HG03442 (cell line): ENCODE results near the gene RNF215.
A peak's percentile ranks its signal among the peaks of the same experiment; 100 is the strongest.
"Not testable (repeated sequence)": the region's sequence is repeated elsewhere in the genome, so short reads cannot be mapped to it uniquely, and the experiment has no call there.

ENCODE experiments used
- ATAC-seq: cut with Tn5 transposase; IDR thresholded peaks from one replicate; pipeline ENCODE4 v1.9.1; 2021; ENCODE audit warnings: mild to moderate bottlenecking, moderate library complexity; ENCODE audit not compliant: unreplicated experiment

The RNF215 gene

DNA sequence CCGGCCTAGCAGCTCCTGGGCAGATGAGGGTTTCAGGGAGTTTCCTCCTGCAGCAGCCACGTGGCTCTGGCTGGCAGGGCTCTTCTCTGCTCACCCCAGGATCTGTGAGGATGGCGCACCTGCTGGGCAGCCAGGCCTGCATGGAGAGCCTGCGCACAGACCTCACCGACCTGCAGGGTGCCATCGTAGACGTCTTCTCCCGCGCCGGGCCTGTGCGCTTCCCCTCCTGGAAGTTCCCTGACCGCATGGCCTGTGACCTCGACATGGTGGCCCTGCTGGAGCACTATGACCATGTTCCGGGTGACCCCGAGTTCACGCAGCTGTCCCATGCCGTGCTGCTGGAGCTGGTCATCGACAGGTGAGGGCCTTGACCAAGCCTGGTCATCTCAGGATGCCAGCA is 21.3 kb downstream of the RNF215 start:
- no peak for ATAC-seq

DNA sequence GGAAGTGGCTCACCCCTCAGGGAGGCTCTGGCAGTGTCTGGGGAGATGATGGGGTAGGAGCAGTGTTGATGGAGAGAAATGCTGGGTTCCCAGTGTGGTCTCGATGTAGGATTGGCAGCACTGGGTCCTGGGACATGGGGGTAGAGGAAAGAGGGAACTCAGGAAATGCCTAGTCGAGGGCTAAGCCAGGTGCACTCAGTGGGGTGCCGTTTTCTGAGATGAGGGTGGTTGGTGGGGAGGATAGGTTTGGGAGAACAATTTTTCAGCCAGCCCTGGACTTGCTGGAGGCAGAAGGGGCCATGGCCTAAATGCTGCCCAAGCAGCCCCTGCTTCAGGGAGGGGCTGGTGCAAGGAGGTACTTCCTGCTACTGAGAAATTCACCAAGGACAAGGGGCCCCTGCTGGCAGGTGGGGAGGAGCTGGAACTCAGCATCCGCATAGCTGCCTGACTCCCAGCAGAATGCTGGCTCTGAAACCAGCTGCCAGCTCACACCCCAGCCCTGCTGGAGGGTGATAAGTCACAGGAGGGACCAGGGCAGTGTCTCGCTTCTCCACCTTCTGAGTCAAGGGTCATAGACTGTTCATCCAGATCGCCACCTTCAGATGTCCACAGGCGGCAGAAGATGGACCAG is 24.4 kb downstream of the RNF215 start:
- no peak for ATAC-seq

DNA sequence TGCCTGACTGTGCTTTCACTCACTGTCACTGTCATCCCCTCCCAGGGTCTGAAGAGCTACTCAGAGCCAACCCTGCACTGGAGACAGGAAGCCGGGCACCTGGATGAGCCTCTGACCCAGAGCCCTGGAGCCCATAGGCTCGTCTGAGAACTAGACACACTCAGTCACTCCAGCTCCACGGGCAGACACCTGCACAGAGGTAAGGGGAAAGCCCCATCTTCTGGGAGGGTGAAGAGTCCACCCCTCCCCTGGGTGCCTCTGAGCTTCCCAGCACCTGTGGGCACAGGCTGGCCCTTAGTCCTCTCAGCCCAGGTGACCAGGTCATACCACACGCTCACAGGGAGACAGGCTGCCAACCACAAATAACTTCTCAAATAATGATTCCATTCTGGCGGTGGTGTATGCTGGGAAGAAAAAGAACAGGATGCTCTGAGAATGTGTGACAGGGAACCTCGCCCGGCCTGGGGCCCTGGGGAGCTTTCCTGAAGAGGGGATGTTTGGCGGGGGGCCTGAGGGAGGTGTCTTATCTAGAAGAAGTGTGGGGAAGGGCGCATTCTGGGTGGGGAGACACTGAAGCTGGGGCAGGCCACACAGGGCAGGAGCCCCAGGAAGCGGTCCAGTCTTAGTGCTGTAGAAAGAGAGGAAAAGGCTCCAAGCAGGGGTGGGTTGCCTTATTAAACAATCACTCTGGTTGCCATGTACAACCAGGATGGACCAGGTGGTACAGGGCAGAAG is 25.1 kb downstream of the RNF215 start:
- no peak for ATAC-seq

DNA sequence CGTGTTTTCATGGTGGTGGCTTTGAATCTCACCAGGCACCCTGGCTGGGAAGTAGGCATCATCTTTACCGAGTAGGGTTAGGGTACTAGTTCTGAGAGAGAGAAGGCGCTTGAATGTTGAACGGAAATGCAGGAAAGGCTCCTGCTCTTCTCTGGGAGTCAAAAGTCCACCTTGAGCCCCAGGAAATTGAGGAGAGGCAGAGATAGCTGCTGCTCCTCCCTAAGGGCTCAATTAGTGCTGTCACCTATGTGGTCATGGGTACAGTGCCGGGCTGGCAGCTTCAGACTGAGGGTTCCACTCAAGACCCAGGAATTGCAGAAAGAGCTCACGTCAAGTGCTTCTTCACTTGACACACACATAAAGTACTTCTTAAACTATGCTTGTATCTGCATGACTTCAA is 28.7 kb downstream of the RNF215 start:
- ATAC-seq, result no peak

DNA sequence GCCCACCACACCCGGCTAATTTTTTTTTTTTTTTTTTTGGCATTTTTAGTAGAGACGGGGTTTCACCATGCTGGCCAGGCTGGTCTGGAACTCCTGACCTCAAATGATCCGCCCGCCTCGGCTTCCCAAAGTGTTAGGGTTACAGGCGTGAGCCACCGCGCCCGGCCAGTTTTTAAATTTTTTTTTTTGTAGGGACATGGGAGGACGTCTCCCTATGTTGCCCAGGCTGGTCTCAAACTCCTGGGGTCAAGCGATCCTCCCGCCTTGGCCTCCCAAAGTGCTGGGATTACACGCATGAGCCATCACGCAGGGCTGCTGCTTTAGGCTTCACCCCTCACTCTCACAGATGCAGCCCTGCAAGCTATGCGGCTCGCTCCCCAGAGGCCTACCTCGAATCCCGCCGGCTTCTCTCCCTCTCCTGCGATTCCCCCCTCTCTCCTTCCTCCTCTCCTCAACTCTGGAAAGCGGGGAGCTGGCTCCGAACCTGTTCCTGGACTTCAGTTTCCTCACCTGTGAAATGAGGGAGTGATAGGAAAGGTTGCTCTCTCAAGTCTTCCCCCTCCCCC is 29.5 kb downstream of the RNF215 start:
- ATAC-seq, result no peak

DNA sequence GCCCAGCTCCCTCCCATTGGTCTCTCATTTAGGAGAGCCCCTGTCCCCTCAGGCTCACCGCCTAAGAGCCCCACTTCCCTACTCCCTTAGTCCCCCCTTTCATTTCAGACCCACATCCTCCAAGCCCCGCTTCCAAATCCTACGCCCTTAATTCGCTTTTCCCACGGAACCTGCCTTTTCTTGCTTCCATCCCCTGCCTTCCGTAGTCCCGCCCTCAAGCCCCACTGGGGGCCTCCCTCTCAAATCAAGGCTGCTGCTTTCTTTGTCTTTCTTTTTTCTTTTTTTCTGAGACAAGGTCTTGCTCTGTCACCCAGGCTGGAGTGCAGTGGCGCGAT is 30.0 kb downstream of the RNF215 start:
- no peak for ATAC-seq

DNA sequence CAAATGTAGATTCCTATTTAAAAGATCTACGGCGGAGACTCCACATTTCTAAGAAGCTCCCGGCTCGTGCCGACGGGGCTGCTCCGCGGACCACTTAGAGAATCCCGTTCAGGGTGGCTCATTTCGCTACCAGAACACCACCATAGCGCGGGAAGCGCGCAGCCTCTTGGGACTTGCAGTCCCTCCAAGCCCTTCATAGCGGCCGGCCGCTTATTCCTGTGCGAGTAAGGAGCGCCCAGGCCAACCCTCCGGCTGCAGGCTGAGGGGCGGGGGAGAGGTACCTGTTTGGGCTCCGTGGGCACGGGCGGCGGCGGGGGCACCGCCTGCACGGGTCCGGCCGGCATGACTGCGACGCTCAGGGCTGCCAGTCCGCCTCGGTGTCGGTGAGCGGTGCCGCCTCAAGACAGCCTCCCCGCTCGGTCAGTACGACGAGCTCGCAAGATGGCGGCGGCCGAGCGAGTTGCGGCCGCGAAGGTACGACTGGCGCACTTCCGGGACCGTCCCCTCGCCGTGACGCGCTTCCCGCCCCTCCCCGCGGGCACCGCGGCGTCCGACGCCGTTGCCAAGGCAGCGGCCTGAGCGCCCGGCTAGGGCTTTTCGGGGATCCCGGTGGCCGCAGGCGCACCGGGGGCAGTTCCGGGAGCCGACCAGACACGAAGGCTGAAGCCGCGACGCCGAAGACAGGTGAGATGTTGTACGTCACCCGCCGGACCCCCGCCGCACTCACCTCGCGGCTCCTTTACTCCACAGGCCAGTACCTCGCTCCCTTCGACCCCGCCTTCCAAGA is 30.6 kb downstream of the RNF215 start, which contains the start of the genes CCDC157 and SF3A1:
TSS of gene CCDC157 (plus strand) at position 559 of the 787 bp plus-strand sequence. CDS start 8,994 bp downstream, outside the sequence.
TSS of gene SF3A1 (minus strand) at position 446 of the 787 bp plus-strand sequence. CDS start at position 344, 102 bp downstream.
- ATAC-seq, result peak; percentile 88

DNA sequence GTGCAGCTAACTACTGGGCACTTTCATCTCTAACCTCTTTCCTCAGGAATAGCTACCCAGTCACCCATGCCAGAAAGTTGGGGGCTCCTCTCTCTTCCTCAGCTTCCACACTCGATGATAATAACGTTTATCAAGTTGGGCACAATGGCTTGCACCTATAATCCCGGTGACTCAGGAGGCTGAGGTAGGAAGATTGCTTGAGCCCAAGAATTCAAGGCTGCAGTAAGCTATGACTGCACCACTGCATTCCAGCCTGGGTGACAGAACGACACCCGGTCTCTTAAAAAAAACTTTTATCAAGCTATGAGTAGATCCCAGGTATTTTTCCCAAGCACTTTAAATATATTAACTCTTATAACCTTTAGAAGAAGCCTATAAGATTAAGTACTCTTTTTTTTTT is 32.6 kb downstream of the RNF215 start:
- no peak for ATAC-seq

DNA sequence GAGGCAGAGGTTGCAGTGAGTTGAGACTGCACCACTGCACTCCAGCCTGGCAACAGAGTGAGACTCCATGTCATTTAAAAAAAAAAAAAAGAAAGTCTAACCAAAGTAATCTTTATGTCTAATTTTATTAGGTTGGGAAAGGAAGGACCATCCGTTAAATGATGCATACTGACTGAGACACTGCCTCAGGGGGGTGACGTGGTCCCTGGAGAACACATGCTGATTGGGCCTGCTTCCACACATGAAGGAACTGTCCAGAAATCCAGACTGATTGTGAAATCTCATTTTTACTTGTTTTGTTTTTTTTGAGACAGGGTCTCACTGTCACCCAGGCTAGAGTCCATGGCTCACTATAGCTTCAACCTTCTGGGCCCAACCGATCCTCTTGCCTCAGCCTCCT is 36.0 kb downstream of the RNF215 start:
- ATAC-seq, result no peak

DNA sequence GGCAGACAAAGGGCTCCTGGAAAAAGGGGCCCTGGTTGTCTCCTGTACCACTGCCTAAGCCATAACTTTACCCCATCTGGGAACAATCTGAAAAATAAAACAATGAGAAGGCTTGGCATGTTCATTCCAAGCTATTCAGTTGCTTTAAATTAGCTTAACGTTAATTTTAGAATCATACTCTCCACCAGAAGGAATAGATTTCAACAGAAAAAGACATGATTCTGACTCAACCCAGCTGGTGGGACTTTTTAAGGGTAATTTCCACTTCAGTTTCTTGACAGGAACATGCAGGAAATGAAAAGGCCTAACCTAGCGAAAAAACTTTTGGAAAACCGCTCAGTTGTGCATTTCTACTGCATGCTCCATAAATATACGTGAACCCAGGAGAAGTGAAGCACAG is 38.4 kb downstream of the RNF215 start:
- no peak for ATAC-seq

DNA sequence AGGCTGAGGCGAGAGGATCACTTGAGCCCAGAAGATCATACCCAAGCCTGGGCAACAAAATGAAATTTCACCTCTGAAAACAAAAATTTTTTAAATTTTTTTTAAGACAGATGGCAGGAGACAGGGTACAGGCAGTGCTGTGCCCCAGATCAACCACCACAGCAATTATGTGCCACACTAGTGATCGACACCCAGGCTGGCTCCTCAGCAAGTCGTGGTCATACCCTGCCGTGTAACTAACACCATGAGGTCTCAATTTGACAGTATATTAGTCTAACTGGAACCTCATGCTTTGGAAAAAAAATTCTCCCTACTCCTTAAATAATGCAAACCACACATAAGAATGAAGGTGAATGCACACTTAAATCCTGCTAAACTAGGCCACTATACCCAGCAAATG is 38.8 kb downstream of the RNF215 start:
- ATAC-seq, result no peak

DNA sequence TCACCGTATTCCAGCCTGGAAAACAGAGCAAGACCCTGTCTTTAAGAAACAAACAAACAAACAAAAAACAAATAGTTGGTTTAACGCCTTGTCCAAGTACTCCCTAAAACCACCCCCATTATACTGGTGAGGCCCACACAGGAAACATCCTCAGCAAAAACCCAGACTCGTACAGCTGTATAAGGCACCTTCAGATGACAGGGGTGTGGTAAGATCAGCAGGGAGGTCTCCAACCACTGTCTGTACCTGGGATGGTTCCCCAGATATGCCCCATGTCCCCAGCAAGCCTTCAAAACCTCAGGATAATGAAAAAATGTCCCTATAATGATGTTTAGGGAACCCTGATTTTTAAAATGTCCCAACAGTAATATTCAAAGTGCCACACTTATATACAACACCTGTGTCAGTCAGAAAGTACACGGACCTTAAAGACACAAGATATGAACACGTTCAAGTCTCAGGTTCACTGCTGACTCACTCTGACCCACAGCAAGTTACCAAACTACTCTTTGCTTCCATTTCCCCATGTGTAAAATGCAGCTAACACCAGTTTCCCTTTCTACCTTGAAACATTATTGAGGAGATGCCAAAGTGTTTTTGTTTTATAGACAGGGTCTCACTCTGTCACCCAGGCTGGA is 39.8 kb downstream of the RNF215 start:
- ATAC-seq, result no peak

DNA sequence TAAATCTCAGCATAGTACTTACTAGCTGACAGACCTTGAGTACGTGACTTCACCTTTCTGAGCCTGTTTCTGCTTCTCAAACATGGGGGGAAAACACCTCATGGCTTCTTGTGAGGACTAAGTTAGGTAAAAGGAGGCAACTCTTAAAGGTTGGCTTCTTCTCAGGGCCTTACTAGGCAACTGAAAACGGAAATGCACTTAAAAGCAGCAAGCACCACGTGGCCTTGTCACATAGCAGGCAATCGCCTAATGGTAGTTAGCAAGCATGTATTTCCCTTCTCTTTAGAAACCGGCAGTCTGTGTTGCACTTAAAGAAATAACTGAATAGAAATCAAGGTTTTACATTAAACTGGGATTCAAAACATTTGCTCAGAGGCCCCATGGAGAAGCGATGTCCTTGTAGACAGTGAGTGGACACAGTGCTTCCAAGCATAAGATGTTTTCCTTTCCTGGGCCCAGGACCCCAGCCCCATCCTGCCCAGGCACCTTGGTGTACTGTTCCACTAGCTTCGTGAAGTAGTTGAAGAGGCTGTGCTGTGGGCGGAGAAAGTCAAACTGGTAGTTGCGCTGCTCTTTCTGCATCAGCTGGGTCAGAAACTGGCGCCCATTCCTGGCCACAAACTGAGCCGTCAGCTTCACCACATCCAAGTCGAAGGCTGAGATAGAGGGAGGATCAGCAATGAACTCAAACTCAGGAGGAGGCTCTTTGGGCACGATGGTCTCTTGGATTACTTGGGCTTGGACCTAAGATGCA is 42.6 kb downstream of the RNF215 start:
- ATAC-seq, result no peak

DNA sequence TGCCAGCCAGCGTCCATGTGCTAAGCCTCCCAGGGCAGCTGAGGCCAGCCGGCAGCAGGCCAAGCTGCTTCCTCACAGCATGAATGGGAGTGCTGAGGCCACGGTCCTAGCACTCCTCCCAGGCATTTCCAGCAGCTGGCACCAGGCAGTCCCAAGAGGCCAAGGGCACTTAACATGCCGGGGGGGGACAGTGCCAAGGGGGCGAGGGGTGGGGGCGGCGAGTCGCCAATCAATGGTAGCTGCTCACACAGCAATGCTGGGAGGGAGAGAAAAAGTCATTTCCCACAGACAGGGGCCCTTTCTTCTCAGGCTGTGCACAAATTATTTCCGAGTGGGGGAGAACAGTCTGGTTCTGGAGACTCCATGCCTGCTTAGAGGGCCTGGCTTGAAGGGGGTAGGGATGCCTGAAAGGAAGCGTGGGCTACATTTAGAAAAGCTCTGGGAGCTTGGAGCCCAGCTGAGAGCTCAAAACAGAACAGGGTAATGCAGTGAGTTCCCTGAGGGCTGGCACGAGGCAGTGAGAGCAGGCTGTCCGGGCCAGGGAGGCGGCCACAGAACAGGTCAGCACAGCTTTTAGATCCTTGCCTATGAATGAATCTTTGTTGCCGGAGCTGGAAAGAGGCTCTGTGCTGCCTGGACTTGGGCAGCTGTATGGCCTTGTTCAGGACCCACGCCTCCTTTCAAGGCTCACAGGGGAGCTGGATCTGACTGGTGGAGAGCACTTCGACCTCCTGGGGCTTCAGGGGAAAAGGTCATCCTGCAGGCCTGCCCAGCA is 46.1 kb downstream of the RNF215 start:
- ATAC-seq, result no peak

DNA sequence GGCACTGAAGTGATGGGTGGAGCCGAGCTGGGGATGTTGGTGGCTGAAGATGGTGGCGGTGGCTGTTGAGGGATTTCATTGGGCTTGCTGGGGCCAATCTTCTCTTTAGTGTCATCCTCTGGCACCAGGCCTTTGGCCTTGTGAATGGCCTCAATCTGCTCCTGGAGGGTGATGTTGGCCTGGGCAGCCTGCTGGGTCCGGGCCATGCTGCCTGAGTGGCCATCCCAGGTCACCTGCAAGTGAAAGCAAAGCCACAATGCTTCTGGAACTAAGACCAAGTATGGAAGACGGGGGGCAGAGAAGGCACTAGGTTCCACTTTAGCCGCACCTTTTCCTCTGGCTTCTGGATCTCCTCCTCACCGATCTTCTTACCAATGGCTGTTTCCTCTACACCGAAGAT is 48.4 kb downstream of the RNF215 start:
- no peak for ATAC-seq

DNA sequence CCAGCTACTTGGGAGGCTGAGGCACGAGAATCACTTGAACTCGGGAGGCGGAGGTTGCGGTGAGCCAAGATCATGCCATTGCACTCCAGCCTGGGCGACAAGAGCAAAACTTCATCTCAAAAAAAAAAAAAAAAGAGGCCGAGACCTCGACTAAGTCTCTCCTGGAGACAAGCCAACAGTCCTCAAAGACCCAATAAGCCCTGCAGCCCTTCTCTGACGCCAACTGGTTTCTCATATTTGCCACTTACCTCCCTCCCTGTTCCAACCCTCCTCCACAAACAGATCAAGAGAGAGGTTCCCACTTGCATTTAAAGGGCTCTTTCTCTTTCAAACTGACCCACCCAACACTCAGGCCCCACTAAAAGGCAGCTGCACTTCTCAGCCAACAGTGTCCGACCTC is 48.9 kb downstream of the RNF215 start:
- ATAC-seq, result not testable (repeated sequence)

DNA sequence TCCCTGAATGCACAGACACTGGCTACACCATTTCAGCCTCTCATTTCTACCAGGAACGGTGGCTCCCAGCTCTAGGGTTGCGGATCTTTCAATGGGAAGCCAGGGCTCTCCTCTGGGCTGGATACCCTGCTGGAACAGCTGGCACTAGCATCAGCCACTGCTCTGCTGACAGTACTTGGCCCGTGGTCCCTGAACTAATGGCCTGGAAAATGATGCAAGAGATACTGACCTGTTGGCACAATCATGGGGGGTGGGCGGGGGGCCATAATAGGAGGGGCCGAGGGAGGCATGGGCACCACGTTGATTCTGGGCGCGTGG is 49.8 kb downstream of the RNF215 start:
- ATAC-seq, result no peak

DNA sequence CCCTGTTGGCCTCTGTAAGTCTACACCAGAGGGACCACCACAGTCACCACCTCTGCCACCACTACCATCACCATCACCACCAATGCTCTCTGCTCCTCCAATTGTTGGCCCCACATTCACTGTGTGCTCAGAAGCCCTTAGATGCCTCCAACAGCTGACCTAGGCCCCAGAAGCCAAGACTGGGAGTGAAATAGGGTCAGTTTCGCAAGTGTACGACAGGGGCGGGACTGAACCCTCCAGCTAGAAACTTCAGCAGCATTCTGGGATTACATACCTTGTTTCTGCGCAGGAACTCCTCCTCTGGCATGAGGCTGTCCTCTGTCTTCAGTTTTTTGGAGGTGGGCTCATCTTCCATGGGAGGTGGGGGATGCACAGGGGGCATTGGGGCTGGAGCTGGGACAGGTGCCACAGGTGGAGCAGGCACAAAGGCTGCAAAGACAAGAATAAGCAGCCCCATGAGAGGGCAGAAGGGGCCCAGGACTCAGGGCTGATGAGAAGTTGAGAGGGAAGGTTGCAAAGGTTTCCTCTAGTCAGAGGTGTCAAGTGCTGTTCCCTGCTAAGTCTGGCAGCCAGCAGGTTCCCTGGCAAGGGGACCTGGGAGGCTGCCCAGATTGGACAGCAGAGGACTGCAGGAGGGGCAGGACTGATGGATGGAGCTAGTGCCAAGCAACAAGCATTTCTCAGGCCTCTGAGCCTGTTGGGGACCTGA is 50.3 kb downstream of the RNF215 start:
- ATAC-seq, result no peak

DNA sequence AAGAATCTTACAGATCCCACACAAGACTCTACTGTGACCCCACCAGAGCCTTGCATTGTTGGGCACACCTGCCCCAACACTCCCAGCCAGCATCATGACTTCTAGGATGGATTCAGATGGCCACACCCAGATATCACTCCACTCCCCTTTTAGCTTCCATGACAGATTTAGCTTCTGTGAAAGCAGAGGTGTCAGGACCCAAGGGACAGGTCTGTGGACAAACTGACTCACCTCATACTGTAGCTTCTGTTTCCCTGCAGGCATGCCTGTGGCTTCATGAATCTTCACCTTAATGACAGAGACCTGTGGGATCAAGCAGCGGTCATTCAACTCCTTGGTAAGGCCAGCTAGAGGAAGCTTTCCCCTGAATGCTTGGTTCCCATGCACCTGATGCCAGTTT is 52.0 kb downstream of the RNF215 start:
- ATAC-seq, result no peak
